ENCODE results near the gene NOP56.

The NOP56 gene

DNA sequence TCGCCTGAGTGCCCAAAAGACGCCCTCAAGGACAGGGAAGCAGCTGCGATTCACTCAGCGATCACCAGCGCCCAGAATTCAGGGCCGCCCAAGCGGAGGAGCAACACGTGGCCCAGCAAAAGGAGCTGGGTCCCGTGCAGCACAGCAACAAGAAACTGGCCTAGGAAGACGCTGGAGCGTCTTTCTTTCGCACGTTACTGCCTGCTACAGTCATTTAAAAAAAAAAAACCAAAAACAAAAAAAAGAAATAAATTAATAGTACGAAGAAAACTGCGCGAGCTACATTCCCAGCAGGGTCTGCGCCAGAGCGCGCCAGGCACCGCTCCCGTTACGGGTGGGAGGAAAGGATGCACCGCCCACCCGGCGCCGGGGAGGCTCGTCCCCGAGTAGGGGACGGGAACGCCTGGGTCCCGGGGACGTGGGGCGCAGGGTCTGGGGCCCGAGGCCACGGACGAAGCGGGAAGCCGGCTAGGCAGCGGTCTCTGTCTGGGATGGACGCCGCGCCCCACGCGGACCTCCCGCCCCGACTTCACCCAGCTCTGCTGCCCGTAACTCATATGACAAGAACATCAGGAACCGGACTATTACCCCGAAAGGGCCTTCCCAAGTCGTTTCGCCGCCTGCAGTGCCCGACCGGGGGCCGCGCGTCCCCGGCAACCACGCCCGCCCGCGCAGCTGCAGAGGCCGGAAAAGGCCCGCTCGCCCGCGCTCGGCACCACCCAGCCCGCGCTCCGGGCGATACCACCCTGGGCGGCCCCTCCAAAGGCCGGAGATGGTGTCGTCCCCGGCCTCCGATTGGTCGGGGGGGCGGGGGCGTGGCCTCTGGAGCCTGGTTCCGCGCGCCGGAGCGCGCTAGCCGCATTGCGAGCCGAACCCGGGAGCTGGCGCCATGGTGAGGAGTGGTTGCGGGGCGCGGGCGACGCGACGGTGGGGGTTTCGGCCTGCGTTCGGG, at the start of gene NOP56:
Gene NOP56 (plus strand): TSS at position 861 of the 952 bp plus-strand sequence. CDS start 29 bp downstream, at position 890.
- DNase-seq = peak; percentile 57

DNA sequence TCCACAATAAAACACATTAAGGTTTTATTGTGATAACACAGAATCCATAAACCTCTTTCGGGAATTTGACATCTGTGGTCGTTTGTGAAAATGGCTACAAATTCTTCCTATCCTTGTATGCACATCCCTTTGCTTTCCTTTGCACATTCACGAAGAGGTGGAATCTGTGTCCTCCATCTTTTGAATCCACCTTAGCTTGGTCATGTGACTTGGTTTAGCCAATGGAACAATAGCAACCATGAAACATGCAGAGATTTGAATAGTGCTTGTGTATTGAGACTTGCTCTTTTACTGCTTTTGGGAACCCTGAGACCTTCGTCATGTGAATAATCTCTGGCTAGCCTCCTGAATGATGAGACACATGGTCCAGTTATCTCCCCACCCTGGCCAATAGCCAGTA, 49.7 kb upstream of the NOP56 start:
- DNase-seq = no peak

DNA sequence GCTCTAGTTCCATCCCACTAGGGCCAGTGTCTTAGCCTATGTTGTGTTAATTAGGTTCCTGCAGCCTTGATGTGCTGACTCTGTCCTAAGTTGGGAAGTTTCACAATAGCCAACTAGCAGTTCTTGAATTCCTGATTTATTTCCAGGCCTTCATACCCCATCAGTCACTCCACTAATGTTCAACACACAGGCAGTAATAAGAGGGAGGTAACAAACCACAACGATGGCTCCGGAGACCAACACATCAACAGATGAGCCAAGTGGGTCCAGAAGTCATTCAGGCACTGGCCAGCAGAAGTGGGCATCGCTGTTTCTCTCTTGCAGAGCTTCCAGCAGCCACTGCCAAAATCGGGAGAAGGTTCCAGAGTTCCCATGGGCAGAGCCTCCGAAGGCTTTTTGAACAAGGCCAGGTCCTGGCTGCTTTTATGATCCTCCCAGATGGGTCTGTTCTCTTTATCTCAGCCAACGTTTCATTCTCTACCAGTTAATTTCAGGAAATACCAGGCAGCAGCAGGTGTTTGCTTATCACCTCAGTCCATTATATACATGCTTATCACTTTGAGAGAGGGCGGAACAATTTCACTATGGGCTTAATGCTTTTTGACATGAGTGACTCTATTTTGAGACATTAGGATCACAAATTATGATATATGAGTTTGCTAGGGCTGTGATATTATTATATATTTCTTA, 48.5 kb upstream of the NOP56 start:
- DNase-seq = no peak

GRCh38 chr20:2604506-2604835, 48.0 kb upstream of the NOP56 start:
- DNase-seq = no peak

- DNase-seq = no peak
Observed at GRCh38 chr20:2606507-2607006, 45.9 kb upstream of the NOP56 start.

- no peak for DNase-seq
Observed at GRCh38 chr20:2610326-2610725, 42.1 kb upstream of the NOP56 start.

DNA sequence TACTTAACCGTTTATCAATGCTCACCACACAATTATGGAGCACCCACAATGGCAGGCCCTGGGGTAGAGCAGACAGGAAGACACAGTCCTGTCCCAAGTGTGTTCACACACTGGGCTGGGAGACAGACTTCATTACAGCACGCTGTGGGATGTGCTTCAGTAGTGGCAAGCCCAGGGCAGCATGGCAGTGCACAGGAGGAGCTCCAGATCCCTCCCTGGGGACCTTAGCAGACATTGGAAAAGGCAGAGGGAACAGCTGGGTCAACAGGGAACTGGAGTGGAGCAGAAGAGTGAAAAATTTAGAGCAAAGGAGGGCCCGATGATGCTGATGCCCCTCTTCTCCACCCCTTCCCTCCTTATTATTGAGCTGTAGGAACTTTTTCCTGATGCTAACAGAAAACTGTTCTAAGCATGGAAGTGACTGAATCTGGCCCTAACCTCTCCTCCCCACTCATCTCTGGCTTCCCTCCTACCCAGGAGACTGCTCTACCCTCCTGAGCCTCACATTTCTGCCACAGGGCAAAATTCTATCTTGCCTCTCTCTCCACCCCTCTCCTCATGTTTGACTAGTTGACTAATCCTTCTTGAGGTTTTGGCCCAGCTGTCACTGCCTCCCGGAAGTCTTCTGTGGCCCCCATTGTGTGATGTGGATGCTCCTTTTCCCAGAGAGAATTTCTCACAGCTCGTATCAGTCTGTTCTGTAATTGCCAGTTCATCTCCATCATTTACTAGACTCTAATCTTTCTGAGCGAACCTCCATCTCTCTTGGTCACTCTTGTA, 41.3 kb upstream of the NOP56 start:
- DNase-seq = no peak

- DNase-seq = no peak
Observed at GRCh38 chr20:2612073-2612472, 40.4 kb upstream of the NOP56 start.

GRCh38 chr20:2616634-2617033, 35.8 kb upstream of the NOP56 start:
- no peak for DNase-seq

GRCh38 chr20:2617099-2617714, 35.2 kb upstream of the NOP56 start:
- no peak for DNase-seq

DNA sequence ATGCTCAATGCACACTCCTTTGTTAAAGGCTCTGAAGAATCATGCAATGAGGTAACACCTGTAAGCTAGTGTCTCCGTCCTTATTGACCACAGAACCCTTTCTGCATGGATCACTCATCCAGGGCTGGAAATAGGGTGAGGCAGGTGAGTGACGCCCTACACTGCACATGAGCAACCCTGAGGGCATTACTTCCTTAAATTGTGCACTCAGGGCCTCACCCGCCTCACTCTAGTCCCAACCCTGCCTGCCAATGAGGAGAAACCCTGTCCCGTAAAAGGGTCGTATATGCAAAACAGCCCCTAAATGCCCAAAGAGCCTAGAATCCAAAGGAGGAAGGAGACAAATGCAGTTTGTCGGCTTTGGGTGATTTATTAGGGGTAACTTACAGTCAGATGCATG, 33.6 kb upstream of the NOP56 start:
- DNase-seq = no peak

GRCh38 chr20:2619337-2619736, 33.1 kb upstream of the NOP56 start:
- no peak for DNase-seq

DNA sequence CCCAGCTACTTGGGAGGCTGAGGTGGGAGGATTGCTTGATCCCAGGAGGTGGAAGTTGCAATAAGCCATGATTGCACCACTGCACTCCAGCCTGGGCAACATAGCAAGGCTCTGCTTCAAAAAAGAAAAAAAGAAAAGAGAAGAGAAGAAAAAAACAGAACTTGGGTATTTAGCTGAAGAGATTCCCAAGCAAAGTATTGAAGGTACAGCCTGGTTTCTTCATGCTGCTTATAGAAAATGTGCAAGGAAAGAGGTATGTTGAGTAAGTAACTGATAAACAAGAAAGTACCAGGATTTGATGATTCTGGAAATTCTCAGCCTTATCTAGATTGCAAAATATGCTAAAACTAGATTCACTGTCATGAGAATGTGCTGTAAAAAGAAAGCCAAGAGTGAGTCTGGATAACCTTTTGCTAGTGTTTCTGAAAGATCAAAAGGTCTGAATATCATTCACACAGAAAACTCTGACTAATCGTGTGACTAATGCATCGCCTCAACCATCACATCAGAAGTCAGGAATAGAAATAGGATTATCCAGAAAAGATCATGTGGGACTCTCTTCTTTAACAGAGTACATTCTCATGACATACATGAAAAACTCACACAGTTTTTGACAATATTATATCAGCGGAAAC, 32.4 kb upstream of the NOP56 start:
- no peak for DNase-seq

DNA sequence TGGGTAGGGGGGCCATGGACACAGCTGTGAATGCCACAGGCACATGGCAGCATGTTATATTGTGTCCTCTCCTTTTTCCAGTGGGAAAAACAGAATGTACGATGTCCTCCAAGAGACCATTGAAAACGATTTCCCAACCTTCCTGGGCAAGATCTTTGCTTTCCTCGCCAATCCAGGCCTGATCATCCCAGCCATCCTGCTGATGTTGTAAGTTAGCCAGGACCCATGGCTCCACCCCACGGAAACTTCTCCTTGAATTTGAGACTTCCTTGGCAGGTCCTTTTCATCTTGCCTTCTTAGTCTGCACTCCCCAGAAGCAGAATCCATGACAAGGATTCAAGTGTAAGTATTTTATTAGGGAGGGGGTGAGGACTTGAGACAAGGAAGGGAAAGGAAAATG, 28.2 kb upstream of the NOP56 start:
- no peak for DNase-seq

DNA sequence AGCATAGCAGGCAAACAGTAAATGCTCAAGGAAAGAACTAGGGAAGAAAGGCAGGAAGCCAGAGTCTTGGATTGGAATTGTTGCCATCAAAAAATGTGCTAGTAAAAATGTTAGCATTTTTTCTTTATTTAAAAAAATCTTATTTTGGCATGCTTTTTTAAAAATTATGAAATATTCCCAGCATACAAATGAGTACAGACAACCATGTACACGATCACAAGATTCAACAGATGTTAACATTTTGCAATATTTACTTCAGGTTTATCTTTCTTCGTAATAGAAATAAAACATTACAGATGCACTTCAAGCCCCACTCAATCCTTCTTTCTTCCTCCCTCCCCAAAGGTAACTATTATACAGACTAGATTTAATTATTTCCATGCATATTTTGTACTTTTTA, 27.4 kb upstream of the NOP56 start:
- DNase-seq = no peak

DNA sequence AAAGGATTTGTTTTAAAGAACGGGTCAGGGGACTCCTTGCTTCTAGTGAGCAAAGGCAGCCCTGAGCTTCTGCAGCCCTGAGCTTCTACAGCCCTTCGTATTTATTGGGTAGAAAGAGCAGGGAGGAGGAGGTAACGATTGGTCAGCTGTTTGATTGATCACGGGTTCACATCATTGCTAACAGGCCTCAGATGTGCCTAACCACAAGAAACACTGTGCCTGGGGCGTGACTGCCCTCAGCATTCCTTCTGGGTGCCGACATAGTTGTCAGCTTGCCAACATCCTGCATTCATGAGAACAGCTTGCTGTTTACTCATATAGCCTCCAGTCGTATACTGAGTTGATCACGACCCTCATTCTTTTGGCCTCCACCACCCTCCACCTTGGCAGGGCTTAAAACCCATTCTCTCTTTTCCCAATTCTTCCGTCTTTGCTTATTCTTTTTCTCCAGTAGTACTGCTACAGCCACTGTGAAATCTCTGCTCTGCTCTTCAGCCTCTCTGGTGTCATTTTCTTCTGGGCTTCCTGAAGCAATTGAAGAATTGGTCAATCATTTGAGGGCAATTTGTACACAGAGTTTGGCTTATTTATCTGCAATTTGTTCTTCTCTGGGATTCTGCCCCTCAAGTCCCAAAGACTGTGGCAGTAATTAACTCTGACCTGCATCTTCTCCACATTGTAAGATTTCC, 25.4 kb upstream of the NOP56 start:
- no peak for DNase-seq

GRCh38 chr20:2631228-2631627, 21.2 kb upstream of the NOP56 start:
- DNase-seq = no peak

DNA sequence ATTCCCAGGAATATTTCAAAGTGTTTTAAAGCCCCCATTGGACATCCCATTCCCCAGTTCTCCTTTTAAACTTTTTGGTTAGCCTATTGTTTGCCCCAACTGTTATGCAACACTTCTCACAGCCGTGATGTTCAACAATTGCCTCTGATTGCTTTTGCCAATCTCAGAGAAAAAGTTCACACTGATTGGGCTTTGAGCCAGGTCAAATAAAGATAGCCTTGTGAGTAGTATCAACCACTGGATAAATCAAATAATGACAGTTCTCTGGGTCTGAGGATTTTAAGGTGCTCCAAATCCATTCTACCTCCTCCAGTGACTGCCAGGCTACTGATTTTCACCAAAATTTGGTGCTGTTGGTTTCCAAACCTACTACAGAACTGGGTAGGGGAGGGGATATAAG, 19.1 kb upstream of the NOP56 start:
- DNase-seq = no peak

GRCh38 chr20:2637246-2637645, 15.2 kb upstream of the NOP56 start:
- DNase-seq = no peak

GRCh38 chr20:2640260-2640659, 12.2 kb upstream of the NOP56 start:
- no peak for DNase-seq

DNA sequence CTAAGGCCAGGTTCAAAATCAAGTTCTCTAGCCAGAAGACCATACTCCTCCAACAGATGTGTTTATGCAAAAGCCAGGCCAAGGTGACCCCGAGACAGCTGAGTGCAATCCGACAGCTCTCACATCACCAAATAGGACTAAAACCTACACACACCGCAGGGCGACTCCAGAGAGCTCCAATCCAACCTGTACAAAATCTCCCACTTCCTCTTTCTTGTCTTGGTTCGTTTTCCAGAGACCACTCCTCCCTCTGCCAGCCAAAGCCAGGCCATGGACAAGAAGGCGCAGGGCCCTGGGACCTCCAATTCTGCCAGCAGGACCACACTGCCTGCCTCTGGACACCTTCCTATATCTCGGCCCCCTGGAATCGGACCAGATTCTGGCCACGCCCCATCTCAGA, 11.5 kb upstream of the NOP56 start:
- no peak for DNase-seq

DNA sequence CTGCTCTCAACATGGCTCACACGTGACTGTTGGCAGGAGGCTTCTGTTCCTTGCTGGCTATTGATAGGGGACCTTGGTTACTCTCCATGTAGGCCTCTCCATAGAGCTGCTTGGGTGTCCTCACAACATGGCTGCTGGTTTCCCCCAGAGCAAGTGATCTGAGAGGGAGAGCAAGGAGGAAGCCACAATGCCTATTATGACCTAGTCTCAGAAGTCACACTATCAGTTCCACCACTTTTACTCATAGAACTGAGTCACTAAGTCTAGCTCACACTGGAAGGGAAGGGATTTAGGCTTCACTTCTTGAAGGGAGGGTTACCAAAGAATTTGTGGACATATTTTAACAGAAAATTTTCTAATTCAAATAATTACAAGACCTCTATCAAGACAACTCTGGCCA, 8.7 kb upstream of the NOP56 start:
- DNase-seq = no peak

Data from NCI-H2107 (cell line).